Testis (tissue), 2 donors: Measurements from ENCODE around the gene SKIC2.

Experiments used
- CTCF ChIP-seq, 3 experiments: fragments of 450-650 bp in 2 of 3; fragments of 200-600 bp in 1 of 3; sonication (generic) in 1 of 3; IDR thresholded peaks; one replicate each; pipeline ENCODE4 v1.5.1; 2016 to 2019; ENCODE audit warnings: antibody characterized with exemption in 3 of 3, mild to moderate bottlenecking in 2 of 3, moderate library complexity in 1 of 3
- POLR2A ChIP-seq: fragments of 450-650 bp; IDR thresholded peaks from one replicate; pipeline ENCODE4 v1.6.1; 2017; ENCODE audit warnings: antibody characterized with exemption, mild to moderate bottlenecking, moderate library complexity

DNA sequence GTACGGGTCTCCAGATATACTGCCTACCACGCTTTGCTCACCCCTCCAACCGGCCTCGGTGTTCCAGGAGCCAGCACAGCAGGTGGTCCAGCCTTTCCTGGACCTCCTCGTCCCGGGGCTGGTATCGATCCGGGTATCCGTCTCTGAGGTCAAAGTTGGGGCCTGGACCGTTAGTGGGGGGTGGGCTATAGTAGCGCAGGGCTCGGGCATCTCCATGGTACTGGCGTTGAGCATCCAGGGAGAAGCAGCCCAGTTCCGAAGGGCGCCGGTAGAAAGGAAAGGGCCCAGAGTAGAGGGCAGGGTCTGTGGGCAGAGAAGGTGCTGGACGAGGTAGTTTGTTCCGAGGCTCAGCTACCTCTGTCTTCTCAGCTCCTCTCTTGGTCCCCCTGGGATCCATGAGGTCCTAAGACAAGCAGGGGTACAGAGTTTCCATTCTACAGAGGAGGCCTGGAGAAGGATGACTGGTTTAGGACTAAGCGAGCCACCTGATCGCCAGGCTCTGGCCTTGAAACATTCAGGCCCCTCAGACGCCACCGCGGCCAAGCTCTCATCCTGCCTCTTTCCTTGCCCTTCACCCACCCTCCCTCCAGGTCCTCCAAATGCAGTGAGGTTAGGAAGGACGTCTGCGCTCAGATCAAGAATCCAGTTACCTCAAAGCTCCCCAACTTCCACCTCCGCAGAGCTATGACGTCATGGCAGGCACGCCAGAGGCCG, 12.5 kb downstream of the SKIC2 start:
- TF ChIP-seq POLR2A: no peak
- TF ChIP-seq CTCF (IDR thresholded peaks at IDR 0.05): no peak
